Renal cortical epithelial cell (primary cell): Measurements from ENCODE around the gene ATP6V0C. TPM values are rescaled to one million over a fixed set of nuclear protein-coding genes. Genes with fewer than 3 reads are reported as not detected.
A peak's percentile ranks its signal among the peaks of the same experiment; 100 is the strongest.

Source experiments
- DNase-seq: peaks from one replicate; pipeline ENCODE4 v3.0.0-alpha.2; 2011; ENCODE audit warnings: low read depth
- total RNA-seq: library from RNA; depleted of rRNA; stranded (reverse); fragments of >200 nt; gene quantifications from 2 replicates; pipeline ENCODE4 v1.2.3, GENCODE V29; 2014

ATP6V0C gene
- 10.9 and 36.3 TPM in 2 replicates for total RNA-seq

- peak; percentile 60 for DNase-seq
Observed at GRCh38 chr16:2513405-2514332, at the start of gene ATP6V0C. TSS of gene ATP6V0C (plus strand) at chr16:2513952. CDS start at chr16:2514104, 152 bp downstream.

- DNase-seq: no peak
Observed at GRCh38 chr16:2464333-2464732, 49.4 kb upstream of the ATP6V0C start.

GRCh38 chr16:2465653-2466415 lies 47.9 kb upstream of the ATP6V0C start:
- no peak for DNase-seq

DNA sequence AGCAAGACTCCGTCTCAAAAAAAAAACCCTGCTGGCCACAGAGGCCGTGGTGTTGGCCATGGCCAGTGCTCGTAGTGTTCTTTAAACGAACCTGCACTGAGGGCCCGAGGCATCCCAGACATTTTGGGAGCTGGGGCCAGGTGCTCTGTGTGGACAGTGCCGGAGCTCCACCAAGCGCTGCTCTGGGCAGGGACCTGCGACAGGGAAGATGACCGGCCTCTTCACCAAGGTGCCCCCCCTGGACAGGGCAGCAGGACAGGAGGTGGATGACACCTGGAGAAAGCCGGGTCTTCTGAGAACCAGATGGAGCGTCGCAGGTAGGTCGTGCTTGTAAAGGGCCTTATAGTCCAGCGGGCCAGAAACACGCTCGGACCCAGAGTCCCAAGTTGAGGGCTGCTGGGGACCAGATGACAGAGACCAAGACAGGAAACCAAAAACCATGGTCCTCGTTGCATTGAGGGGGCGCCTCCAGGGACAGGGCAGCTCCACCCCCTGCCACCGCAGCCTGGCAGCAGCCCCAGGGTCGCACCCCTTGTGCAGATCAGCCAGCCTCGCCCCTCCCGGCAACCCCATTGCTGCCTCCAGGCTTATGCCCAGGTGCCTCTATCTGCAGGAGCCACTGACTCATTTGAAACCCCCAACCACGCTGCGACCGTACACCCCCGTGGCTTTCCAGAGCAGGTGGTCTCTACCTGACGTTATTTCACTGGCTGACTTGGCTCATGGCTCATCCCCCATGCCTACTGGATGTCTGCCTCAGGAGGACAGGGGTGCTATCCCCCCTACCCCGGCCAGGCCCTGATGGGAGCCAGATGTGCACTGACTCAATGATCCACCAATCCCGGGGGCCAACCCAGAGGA lies 46.9 kb upstream of the ATP6V0C start:
- DNase-seq: no peak

DNA sequence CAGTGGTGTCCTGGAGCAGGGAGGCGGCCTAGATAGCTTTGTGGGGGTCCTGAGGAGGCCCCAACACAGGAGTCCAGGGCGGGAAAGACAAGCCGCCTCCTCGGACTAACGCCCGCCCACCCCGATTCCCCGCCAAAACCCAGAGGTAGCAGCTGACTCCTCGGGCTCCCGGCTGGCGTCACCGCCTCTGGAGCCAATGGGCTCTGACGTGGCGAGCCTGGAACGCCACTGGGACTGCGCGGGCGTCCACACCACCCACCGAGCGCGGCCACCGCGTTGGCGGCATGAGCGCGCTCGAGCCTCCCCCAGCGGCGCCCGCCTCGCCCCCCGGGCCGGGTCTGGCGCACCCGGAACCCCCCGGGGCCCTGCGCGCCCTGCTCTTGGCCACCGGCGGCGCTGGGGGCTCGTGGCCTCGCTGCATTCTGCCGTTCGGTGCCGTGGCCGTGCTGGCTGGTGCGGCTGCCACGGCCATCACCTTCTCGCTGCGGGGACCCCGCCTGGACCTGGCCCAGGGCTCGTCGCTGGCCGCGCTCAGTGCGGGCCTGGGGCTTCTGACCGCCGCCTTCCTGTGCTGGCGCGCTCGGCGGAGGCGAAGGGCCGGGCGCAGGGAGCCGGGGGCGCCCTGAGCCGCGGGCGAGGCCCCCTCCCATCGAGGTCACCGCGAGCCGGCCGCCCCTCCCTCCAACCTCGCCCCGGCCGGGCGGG lies 46.1 kb upstream of the ATP6V0C start:
- no peak for DNase-seq

- DNase-seq: no peak
Observed at GRCh38 chr16:2468233-2468724, 45.5 kb upstream of the ATP6V0C start.

- DNase-seq: no peak
Observed at GRCh38 chr16:2468725-2469398, 44.9 kb upstream of the ATP6V0C start.

GRCh38 chr16:2469399-2470233 lies 44.1 kb upstream of the ATP6V0C start:
- DNase-seq: no peak

DNA sequence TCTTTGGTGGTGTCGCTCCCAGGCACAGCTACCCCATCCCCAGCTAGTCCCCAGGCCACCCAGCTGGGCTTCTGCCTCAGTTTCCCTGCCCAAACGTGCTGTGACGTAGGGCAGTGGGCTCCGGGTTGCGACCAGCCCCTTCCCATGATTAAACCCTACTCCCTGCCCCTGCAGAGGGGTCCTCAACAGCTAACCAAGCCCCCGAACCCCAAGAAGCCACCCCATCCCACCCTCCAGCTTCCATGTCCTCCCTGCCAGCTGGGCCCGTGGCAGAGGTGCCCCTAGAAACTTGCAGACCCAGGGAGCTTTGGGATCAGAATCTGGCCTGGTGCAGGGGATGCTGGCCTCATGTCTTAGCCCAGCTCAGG lies 43.5 kb upstream of the ATP6V0C start:
- no peak for DNase-seq

DNA sequence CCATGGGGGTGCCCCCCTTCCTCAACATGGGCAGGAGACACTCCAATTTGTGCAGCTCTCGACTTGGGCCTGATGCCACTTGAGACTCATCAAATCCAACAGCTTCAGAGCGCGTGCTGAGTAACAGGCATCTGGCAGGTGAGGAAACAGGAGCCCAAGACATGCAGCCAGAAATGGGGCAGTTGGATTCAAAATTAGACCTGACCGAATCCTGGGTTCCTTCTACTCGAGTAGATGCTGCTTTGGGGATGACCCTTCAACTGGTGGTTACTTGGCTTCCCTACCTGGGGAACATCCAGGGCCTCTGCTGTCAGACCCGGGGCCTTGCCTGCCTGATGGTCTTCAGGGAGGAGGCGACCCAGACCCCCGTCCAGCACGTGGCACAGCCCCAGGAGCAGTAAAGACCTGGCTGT lies 43.1 kb upstream of the ATP6V0C start:
- no peak for DNase-seq

DNA sequence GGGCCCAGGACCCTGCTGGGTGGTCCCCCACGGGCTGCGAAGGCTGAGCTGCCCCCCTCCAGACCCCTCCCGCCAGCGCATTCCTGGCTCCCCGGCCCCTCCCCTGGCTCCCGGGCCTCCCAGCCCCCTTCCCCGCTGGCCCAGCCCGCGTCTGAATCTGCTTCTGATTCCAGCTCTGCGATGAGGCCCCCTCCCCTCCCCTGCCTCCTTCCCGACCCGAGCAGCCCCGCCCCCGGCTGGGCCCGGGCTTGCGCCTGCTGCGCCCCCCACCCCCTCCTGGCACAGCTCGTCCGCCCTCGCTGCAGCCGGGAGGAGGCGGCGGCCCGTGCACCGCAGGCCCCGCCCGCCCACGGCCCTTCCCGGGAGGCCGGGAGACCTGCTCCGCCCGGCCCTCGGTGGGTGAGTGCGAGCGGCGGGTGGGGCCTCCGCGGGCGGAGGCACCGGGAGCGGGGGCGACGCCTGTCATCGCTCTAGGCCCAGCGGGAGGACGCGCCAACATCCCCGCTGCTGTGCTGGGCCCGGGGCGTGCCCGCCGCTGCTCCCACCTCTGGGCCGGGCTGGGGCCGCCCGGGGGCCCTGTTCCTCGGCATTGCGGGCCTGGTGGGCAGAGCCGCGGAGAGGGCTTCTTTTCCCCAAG lies 42.6 kb upstream of the ATP6V0C start, which contains the start of gene NTN3:
Gene NTN3, plus strand, starts transcription at position 282 of the 637 bp plus-strand sequence. CDS start 405 bp downstream, outside the sequence.
- DNase-seq: no peak

DNA sequence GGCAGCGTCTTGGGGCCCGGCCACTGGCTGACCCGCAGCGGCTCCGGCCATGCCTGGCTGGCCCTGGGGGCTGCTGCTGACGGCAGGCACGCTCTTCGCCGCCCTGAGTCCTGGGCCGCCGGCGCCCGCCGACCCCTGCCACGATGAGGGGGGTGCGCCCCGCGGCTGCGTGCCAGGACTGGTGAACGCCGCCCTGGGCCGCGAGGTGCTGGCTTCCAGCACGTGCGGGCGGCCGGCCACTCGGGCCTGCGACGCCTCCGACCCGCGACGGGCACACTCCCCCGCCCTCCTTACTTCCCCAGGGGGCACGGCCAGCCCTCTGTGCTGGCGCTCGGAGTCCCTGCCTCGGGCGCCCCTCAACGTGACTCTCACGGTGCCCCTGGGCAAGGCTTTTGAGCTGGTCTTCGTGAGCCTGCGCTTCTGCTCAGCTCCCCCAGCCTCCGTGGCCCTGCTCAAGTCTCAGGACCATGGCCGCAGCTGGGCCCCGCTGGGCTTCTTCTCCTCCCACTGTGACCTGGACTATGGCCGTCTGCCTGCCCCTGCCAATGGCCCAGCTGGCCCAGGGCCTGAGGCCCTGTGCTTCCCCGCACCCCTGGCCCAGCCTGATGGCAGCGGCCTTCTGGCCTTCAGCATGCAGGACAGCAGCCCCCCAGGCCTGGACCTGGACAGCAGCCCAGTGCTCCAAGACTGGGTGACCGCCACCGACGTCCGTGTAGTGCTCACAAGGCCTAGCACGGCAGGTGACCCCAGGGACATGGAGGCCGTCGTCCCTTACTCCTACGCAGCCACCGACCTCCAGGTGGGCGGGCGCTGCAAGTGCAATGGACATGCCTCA lies 41.9 kb upstream of the ATP6V0C start:
- no peak for DNase-seq

DNA sequence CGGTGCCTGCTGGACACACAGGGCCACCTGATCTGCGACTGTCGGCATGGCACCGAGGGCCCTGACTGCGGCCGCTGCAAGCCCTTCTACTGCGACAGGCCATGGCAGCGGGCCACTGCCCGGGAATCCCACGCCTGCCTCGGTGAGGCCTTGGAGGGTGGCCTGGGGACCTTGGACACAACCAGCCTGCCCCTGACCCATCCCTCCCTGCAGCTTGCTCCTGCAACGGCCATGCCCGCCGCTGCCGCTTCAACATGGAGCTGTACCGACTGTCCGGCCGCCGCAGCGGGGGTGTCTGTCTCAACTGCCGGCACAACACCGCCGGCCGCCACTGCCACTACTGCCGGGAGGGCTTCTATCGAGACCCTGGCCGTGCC lies 41.3 kb upstream of the ATP6V0C start:
- no peak for DNase-seq

DNA sequence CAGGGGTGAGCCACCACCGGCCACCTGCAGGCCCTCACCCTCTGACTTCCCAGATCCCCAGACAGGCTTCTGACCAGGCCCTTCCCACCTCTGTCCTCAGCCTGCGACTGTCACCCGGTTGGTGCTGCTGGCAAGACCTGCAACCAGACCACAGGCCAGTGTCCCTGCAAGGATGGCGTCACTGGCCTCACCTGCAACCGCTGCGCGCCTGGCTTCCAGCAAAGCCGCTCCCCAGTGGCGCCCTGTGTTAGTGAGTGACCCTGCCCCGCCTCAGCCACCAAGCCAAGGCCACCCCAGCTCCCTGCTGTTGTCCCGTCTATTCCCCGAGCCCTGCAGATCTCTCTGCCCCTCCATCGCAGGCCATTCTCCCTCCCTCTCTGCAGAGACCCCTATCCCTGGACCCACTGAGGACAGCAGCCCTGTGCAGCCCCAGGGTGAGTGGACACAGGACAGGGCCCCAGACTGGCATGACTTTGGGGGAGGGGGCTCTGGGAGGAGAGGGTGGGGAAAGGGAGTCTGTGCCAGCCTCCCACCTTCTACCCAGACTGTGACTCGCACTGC lies 40.8 kb upstream of the ATP6V0C start:
- DNase-seq: no peak

DNA sequence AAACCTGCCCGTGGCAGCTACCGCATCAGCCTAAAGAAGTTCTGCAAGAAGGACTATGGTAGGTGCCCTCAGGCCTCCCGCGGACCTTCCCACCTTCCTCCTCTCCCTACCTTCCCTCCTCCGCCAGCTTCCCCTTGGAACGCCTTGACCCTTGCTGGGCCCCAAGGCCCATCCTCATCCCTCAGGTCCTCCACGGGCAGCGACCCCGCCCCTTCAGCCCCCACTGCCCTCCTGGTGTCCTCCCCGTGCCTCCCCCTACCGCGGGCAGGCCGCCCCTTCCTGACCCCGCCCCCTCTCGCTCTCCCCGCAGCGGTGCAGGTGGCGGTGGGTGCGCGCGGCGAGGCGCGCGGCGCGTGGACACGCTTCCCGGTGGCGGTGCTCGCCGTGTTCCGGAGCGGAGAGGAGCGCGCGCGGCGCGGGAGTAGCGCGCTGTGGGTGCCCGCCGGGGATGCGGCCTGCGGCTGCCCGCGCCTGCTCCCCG lies 40.3 kb upstream of the ATP6V0C start:
- no peak for DNase-seq

DNA sequence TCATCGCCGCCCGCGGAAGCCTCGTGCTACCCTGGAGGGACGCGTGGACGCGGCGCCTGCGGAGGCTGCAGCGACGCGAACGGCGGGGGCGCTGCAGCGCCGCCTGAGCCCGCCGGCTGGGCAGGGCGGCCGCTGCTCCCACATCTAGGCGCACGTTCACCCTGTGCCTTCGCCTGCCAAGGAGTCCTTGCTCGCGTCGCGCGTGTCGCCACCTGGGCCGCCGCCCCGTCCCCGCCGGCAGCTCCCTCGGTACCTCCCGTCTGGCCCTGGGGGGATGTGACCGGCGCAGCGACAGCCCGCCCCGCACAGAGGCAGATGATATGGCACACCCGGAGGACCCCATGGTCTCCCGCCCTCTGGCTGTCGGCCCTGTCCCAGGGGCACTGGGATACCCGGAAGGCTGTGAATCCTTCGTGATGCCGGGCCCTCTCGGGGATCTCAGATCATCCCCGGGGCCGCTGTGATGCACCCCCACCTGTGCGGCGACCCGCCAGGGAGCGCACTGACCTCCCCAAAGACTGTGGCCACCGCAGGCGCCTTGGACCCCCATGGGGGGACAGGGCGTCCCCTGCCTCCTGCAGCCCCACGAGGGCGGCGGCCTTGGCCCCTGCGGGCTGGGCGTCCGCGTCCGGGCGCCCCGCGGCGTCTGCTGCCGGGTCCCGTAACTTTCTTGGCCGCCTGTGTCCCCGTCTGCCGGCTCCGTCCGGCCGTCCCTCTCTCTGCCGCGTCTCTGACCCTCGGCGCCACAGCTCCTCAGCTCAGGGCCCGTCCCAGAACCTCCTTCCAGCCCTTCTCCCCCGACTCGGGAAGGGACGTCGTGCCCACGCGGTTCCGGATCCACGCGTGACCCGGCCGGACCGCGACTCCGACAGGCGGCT lies 39.5 kb upstream of the ATP6V0C start:
- DNase-seq: no peak
